ENCODE results near the gene GRID2. TPM values are rescaled to one million over a fixed set of nuclear protein-coding genes. Genes with fewer than 3 reads are reported as not detected.

Gene GRID2
- total and polyA plus RNA-seq, 9 of the 15 experiments (the other 6 are each of a cell fraction or from before 2014, with no cell fraction given), result 0.04 TPM; not detected in 7

DNA sequence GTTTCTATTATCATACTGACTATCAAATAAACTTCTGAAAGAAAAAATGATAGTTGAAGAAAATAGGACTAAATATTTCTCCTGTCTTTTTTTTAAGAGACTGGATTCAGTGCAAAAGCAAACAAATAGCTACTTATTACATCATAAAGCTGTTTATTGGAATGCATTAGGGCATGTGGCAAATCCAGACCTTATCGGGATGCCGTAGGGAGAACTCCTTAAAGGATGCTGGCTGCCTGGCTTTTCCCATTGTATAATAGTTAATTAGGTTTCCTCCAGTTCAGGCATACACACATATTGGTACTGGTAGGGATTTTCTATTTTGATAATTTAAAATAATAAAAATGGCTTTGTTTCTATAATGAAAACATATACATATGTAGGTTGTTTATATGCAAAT lies 985.5 kb downstream of the GRID2 start (continued):
- TF ChIP-seq, protein P1, sequence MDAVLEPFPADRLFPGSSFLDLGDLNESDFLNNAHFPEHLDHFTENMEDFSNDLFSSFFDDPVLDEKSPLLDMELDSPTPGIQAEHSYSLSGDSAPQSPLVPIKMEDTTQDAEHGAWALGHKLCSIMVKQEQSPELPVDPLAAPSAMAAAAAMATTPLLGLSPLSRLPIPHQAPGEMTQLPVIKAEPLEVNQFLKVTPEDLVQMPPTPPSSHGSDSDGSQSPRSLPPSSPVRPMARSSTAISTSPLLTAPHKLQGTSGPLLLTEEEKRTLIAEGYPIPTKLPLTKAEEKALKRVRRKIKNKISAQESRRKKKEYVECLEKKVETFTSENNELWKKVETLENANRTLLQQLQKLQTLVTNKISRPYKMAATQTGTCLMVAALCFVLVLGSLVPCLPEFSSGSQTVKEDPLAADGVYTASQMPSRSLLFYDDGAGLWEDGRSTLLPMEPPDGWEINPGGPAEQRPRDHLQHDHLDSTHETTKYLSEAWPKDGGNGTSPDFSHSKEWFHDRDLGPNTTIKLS (IDR thresholded peaks at IDR 0.05; ENCODE audit: borderline replicate concordance, low read depth), result no peak
- TF ChIP-seq ZNF584 (CRISPR knock-in tag; IDR thresholded peaks at IDR 0.05; ENCODE audit: low read depth), result no peak

DNA sequence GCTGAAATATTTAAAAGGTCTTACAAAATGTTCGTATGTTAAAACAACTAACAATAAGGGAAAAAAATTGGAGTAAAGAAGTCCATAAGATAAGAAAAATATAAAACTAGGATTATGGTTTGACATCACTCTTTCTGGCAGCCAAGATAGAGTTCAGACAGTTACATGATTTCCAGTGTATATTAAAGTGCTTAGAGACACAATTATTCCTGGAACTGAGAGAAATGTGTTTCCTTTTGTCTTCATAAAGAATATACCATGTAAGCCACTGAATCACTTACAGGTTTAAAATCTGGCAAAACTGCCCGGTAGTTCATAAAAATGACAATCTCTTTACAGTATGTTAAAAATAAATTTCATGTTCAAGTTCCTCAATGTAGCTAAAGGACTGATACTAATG lies 986.1 kb downstream of the GRID2 start:
- POLR2A ChIA-PET, result no interaction called here

More for the DNA sequence above, 986.1 kb downstream of the GRID2 start:
- Histone ChIP-seq H3K79me2 (ENCODE audit: control insufficient read depth, insufficient read depth, low read length) (no peaks in the 10 kb centered on the region), H4K20me1 (replicated peaks; ENCODE audit: control insufficient read depth, insufficient read depth, low read length) (no peaks in the 10 kb centered on the region), H3K4me1 (replicated peaks in 1 of 2; ENCODE audit: control insufficient read depth in 2 of 2, insufficient read depth in 2 of 2, low read length in 2 of 2) (no peaks in the 10 kb centered on the region), H3K9me1 (ENCODE audit: control insufficient read depth, insufficient read depth, low read length) (no peaks in the 10 kb centered on the region), H2AFZ (ENCODE audit: low read depth, low read length) (no peak overlapping the region), H3K4me2 (ENCODE audit: insufficient read depth, low read length) (no peak overlapping the region), H3K9me3 (replicated peaks; ENCODE audit: control insufficient read depth, insufficient read depth, low read depth, low read length) (no peaks in the 10 kb centered on the region), H3K27ac (ENCODE audit: extremely low read depth, low read depth, low read length) (no peak overlapping the region), H3K36me3 (ENCODE audit: control insufficient read depth, insufficient read depth, low read length) (no peaks in the 10 kb centered on the region), H3K27me3 (ENCODE audit: control insufficient read depth in 2 of 2, insufficient read depth in 2 of 2, low read length in 2 of 2) (no peaks in the 10 kb centered on the region), H3K4me3 (no peak overlapping the region), H3K9ac (ENCODE audit: insufficient read depth in 1 of 2, low read depth in 2 of 2, low read length in 2 of 2) (no peak overlapping the region)
- FAIRE-seq (no peak), DNase-seq (ENCODE audit: extremely low read depth in 1 of 4, low spot score in 3 of 4) (no peak), ATAC-seq (no peak)
- no TSS peak for BruUV-seq (replicated peaks)
- intact Hi-C loops (cut with micrococcal nuclease), result no loop called here
- CTCF ChIA-PET (ENCODE audit: low intra/inter-chr PET ratio), result no interaction called here
- WGBS (ENCODE audit: insufficient coverage, low coverage, missing lambda C conversion rate), result 0% methylated on average over 2 of the region's 2 CpGs
- in situ Hi-C loops (cut with MboI), result no loop called here
- TF ChIP-seq KAT2B (IDR thresholded peaks at IDR 0.05; ENCODE audit: low read depth, low read length), result no peak
- TF ChIP-seq NFATC3 (IDR thresholded peaks at IDR 0.05), result no peak
- TF ChIP-seq, protein P2, sequence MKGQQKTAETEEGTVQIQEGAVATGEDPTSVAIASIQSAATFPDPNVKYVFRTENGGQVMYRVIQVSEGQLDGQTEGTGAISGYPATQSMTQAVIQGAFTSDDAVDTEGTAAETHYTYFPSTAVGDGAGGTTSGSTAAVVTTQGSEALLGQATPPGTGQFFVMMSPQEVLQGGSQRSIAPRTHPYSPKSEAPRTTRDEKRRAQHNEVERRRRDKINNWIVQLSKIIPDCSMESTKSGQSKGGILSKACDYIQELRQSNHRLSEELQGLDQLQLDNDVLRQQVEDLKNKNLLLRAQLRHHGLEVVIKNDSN (CRISPR knock-in tag; IDR thresholded peaks at IDR 0.05), result no peak
- TF ChIP-seq, protein P3, sequence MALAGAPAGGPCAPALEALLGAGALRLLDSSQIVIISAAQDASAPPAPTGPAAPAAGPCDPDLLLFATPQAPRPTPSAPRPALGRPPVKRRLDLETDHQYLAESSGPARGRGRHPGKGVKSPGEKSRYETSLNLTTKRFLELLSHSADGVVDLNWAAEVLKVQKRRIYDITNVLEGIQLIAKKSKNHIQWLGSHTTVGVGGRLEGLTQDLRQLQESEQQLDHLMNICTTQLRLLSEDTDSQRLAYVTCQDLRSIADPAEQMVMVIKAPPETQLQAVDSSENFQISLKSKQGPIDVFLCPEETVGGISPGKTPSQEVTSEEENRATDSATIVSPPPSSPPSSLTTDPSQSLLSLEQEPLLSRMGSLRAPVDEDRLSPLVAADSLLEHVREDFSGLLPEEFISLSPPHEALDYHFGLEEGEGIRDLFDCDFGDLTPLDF (CRISPR knock-in tag; IDR thresholded peaks at IDR 0.05), result no peak
- TF ChIP-seq ZBTB1 (CRISPR knock-in tag; IDR thresholded peaks at IDR 0.05; ENCODE audit: borderline replicate concordance, low read depth), result no peak
- TF ChIP-seq, protein P4, sequence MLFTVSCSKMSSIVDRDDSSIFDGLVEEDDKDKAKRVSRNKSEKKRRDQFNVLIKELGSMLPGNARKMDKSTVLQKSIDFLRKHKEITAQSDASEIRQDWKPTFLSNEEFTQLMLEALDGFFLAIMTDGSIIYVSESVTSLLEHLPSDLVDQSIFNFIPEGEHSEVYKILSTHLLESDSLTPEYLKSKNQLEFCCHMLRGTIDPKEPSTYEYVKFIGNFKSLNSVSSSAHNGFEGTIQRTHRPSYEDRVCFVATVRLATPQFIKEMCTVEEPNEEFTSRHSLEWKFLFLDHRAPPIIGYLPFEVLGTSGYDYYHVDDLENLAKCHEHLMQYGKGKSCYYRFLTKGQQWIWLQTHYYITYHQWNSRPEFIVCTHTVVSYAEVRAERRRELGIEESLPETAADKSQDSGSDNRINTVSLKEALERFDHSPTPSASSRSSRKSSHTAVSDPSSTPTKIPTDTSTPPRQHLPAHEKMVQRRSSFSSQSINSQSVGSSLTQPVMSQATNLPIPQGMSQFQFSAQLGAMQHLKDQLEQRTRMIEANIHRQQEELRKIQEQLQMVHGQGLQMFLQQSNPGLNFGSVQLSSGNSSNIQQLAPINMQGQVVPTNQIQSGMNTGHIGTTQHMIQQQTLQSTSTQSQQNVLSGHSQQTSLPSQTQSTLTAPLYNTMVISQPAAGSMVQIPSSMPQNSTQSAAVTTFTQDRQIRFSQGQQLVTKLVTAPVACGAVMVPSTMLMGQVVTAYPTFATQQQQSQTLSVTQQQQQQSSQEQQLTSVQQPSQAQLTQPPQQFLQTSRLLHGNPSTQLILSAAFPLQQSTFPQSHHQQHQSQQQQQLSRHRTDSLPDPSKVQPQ (CRISPR knock-in tag; IDR thresholded peaks at IDR 0.05; ENCODE audit: borderline replicate concordance), result no peak
- no peak for TF ChIP-seq PHTF2 (CRISPR knock-in tag; IDR thresholded peaks at IDR 0.05)
- TF ChIP-seq, protein P5, sequence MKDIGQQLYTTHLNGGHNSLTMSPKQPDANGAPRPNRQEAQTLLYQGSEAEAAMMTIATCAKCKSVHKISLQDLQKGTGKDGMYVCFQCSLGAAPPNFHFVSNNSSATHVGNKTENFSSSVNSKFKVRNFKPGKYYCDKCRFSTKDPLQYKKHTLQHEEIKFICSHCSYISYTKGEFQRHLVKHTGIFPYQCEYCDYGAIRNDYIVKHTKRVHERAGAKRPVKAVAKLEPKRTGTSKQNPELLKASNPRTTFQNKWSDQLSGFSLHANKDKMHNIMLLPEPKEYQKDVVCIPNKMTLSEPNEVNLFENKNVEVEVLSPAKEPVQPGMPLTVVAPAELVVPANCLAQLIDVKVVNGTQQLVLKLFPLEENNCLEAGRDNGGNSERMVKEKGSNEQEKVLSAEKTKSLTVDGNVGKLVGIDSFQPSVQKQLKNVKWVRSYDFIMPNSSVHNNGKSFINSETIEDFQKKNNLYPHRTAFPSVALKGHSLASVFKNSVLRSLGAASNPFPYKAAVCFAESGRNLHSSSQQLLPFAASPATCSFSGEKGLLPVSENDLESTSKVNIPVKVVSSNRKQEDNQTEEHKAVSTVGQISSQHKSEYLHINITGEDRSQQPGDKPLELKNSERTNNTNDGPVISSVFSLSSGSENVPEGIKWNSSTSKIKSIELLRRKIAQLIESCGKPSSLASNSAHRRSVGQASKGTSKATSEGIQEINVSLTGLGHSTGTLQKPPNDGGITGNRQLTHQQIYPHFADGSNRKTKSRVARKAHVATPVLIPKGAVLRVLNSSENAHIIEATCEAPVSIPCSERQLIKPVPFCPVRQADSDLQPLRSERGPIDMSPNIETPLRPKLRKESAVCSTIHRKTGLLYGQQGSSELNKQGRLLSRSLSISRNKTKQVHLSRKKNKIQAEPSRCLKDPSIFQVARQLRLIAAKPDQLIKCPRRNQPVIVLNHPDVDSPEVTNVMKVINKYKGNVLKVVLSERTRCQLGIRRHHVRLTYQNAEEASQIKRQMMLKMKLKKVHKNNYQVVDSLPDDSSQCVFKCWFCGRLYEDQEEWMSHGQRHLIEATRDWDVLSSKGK (CRISPR knock-in tag; IDR thresholded peaks at IDR 0.05), result no peak
- TF ChIP-seq CBX1 (IDR thresholded peaks at IDR 0.05; ENCODE audit: low read depth), result no peak
